Skeletal muscle satellite cell (primary cell): ENCODE data around the gene ANTKMT.
"Not testable (repeated sequence)": the region's sequence is repeated elsewhere in the genome, so short reads cannot be mapped to it uniquely, and the experiment has no call there.

Experiments
- H3K27me3 ChIP-seq: 2 replicates; pipeline ENCODE4 v1.7.0; 2013; ENCODE audit warnings: low read length; ENCODE audit not compliant: control insufficient read depth, insufficient read depth
- H3K36me3 ChIP-seq: 2 replicates; pipeline ENCODE4 v1.7.0; 2013; ENCODE audit warnings: mild to moderate bottlenecking, control low read depth, low read length; ENCODE audit not compliant: insufficient read depth
- H3K4me1 ChIP-seq: 2 replicates; pipeline ENCODE4 v1.7.0; 2013; ENCODE audit warnings: low read length; ENCODE audit not compliant: control insufficient read depth, insufficient read depth
- H3K4me2 ChIP-seq: 2 replicates; pipeline ENCODE4 v1.7.0; 2013; ENCODE audit warnings: mild to moderate bottlenecking, low read length
- H3K4me3 ChIP-seq: 2 replicates; pipeline ENCODE4 v1.7.0; 2013; ENCODE audit warnings: low read length
- H3K9ac ChIP-seq: 2 replicates; pipeline ENCODE4 v1.7.0; 2013; ENCODE audit warnings: mild to moderate bottlenecking, low read depth, low read length, moderate library complexity
- H3K9me3 ChIP-seq: replicated peaks from 2 replicates; pipeline ENCODE4 v1.7.0; 2013; ENCODE audit warnings: mild to moderate bottlenecking, control low read depth, low read length

The ANTKMT gene

GRCh38 chr16:706189-707061, 14.5 kb upstream of the ANTKMT start:
- H3K9me3 ChIP-seq, result no peaks in the 10 kb centered on the region
- peaks cover 78% of the 10 kb centered on the region for H3K27me3 ChIP-seq
- H3K36me3 ChIP-seq, result no peaks in the 10 kb centered on the region
- no peak overlapping the region for H3K4me2 ChIP-seq
- peaks cover 11% of the 10 kb centered on the region for H3K4me1 ChIP-seq
- H3K9ac ChIP-seq, result no peak overlapping the region
- no peak overlapping the region for H3K4me3 ChIP-seq

- Histone ChIP-seq H3K27me3 (peaks cover 71% of the 10 kb centered on the region), H3K4me2 (no peak overlapping the region), H3K9me3 (no peaks in the 10 kb centered on the region), H3K4me1 (peaks cover 13% of the 10 kb centered on the region), H3K9ac (no peak overlapping the region), H3K36me3 (no peaks in the 10 kb centered on the region), H3K4me3 (no peak overlapping the region)
Measured at GRCh38 chr16:707062-707538, 13.8 kb upstream of the ANTKMT start.

- peaks cover 62% of the 10 kb centered on the region for H3K27me3 ChIP-seq
- no peak overlapping the region for H3K4me3 ChIP-seq
- peaks cover 17% of the 10 kb centered on the region for H3K4me1 ChIP-seq
- no peak overlapping the region for H3K9ac ChIP-seq
- H3K36me3 ChIP-seq, result no peaks in the 10 kb centered on the region
- no peak overlapping the region for H3K4me2 ChIP-seq
- no peaks in the 10 kb centered on the region for H3K9me3 ChIP-seq
Measured at GRCh38 chr16:708019-708418, 12.9 kb upstream of the ANTKMT start.

DNA sequence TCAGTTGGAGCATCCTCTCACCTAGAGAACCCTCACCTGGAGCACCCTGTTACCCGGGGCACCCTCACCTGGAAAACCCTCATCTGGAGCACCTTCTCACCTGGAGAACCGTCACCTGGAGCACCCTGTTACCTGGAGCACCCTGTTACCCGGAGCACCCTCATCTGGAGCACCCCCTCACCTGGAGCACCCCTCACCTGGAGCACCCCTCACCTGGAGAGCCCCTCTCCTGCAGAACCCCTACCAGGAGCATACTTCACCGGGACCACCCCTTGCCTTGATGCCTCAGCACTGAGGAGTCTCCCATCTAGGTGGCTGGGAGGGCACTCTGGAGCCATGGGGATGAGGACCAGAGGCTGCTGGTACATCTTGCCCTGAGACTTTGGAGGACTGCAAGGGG, 12.0 kb upstream of the ANTKMT start:
- H3K27me3 ChIP-seq, result peaks cover 53% of the 10 kb centered on the region
- no peaks in the 10 kb centered on the region for H3K9me3 ChIP-seq
- no peak overlapping the region for H3K9ac ChIP-seq
- H3K36me3 ChIP-seq, result no peaks in the 10 kb centered on the region
- peaks cover 17% of the 10 kb centered on the region for H3K4me1 ChIP-seq
- no peak overlapping the region for H3K4me2 ChIP-seq
- no peak overlapping the region for H3K4me3 ChIP-seq

DNA sequence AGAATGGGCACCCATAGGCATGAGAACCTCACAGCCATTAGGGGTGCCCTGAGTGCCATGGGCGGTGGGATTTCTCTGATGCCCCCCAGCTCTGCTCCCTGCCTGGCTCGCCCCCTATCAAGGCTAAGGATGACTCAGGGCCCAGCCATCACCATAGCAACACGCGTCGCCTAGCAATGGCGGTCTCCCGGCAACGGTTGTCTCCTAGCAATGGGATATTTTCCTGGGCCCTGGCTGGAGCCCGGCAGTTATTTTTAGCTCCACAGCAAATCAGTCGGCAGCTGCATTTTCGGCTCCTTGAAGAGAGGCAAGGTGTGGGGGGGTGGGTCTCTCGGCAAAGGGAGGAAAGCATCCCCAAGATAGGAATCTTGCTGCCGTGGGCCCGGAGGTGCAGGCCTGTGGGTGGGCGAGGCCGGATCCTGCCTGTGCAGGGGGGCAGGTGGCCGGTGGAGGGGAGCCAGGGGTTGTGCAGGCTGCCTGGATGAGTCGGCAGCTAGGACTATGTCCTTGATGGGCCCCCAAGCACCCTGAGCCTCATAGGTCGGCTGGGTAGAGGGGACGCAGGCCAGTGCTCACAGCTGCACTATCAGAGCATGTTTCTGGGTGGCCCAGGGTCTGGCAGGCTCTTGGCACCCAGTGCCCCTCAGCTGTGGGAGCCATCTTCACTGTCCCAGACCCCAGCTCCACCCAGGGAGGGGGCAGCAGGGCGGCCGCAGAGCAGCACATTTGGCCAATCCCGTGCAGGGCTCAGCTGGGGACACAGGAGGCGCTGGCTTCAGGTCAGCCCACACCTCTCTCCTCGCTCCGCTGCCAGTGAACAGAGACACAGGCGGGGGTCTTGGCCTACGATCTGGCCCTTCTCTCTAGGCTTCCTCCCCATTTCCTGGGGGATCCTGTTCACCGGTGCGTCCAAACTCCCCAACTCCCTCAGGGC, 11.1 kb upstream of the ANTKMT start:
- H3K4me3 ChIP-seq, result no peak overlapping the region
- peaks cover 45% of the 10 kb centered on the region for H3K27me3 ChIP-seq
- H3K4me2 ChIP-seq, result peak overlapping the region; percentile 40
- H3K9ac ChIP-seq, result no peak overlapping the region
- peaks cover 21% of the 10 kb centered on the region for H3K4me1 ChIP-seq
- H3K9me3 ChIP-seq, result no peaks in the 10 kb centered on the region
- H3K36me3 ChIP-seq, result no peaks in the 10 kb centered on the region

DNA sequence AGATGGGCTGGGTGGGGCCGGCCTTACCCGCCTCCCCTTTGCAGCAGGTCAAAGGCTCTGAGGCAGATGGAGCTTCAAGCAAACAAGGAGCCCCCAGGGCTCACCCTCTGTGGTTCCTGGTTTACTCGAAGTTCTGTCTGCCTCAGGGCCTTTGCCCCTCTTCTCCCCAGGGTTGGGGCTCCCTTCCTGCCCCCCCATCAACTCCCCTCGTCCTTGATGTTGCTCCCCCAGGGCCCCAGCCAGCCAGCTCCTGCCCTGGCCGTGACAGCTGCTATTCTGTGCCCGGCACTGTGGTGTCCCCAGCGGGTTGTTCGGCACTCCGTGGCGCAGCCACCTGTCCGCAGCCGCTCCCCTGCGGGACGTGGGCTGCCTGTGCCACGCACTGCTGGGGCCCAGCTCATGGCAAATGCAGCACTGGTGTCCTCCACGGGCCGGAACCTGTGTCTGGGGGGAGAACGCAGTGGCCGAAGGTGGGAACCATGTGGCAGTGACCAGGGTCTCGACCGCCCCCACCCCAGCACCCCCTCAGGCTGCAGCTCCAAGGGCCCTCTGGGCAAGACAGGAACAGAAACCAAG, 10.4 kb upstream of the ANTKMT start:
- Histone ChIP-seq H3K4me3 (no peak overlapping the region), H3K27me3 (peaks cover 45% of the 10 kb centered on the region), H3K36me3 (no peaks in the 10 kb centered on the region), H3K4me1 (peaks cover 25% of the 10 kb centered on the region), H3K4me2 (no peak overlapping the region), H3K9ac (no peak overlapping the region), H3K9me3 (no peaks in the 10 kb centered on the region)

DNA sequence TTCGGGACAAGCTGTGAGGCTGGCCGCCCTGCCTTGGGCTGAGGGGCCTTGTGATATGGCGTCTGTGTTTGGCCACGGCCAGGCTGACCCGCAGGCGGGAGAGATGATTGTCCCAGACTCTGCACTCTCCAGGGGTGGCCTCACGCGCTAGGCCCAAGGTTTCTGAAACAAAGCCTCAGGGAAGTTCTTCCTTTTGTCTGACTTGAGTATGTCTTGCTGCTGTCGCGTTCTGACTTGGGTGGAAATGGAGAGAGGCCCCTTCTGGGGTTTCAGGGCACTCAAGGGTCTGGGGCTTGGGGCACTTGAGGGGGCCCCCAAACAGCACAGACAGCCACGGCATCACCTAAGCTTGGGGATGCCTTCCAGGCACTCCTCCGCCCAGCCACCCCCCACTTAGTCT, 9.9 kb upstream of the ANTKMT start:
- H3K9ac ChIP-seq, result no peak overlapping the region
- peaks cover 43% of the 10 kb centered on the region for H3K27me3 ChIP-seq
- H3K4me1 ChIP-seq, result peaks cover 30% of the 10 kb centered on the region
- H3K9me3 ChIP-seq, result no peaks in the 10 kb centered on the region
- H3K36me3 ChIP-seq, result no peaks in the 10 kb centered on the region
- H3K4me3 ChIP-seq, result no peak overlapping the region
- H3K4me2 ChIP-seq, result no peak overlapping the region

DNA sequence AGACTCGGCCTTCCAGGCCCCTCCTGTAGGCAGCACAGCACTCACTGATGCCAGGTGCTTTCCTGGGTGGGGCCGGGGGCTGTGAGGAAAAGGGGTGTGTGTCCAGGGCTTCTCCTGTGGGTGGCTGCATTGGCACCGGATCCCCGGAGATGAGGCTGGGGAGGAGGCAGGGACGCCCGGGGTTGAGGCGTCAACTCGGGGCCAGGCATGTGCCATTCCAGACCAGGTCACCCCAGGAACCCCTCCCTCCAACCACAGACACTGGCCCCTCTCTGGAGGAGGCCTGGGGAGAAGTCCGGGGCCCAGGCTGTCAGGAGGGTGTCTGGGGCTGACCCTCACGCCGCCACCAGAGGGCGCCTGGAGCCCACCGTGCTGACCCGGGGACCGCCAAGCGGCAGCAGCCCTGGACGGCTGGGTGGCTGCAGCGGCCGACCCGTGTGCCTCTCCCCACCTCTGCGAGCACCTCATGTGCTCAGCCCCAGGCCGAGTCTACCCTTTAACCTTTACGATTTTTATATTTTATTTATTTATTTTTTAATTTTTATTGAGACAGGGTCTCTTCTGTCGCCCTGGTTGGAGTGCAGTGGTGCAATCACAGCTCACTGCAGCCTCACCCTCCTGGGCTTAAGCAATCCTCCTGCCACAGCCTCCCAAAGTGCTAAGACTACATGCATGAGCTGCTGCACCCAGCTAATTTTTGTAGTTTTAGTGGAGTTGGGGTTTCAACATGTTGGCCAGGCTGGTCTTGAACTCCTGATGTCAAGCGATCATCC, 9.2 kb upstream of the ANTKMT start:
- Histone ChIP-seq H3K4me1 (peaks cover 36% of the 10 kb centered on the region), H3K9ac (no peak overlapping the region), H3K36me3 (no peaks in the 10 kb centered on the region), H3K4me3 (no peak overlapping the region), H3K4me2 (no peak overlapping the region), H3K27me3 (peaks cover 36% of the 10 kb centered on the region), H3K9me3 (no peaks in the 10 kb centered on the region)

- not testable (repeated sequence) for H3K36me3 ChIP-seq, H3K4me3 ChIP-seq, H3K9ac ChIP-seq, H3K4me2 ChIP-seq, H3K9me3 ChIP-seq
- H3K27me3 ChIP-seq, result peaks cover 28% of the 10 kb centered on the region
- H3K4me1 ChIP-seq, result peaks cover 36% of the 10 kb centered on the region
Measured at GRCh38 chr16:712740-713250, 8.2 kb upstream of the ANTKMT start.

- no peaks in the 10 kb centered on the region for H3K9me3 ChIP-seq
- peaks cover 15% of the 10 kb centered on the region for H3K27me3 ChIP-seq
- H3K4me3 ChIP-seq, result no peak overlapping the region
- no peak overlapping the region for H3K4me2 ChIP-seq
- H3K9ac ChIP-seq, result no peak overlapping the region
- peaks cover 36% of the 10 kb centered on the region for H3K4me1 ChIP-seq
- H3K36me3 ChIP-seq, result no peaks in the 10 kb centered on the region
Measured at GRCh38 chr16:714079-714478, 6.9 kb upstream of the ANTKMT start.
